HepG2 (cell line): ENCODE data around the gene RUNDC1. TPM values are rescaled to one million over a fixed set of nuclear protein-coding genes. Genes with fewer than 3 reads are reported as not detected.
A peak's percentile ranks its signal among the peaks of the same experiment; 100 is the strongest.

Source experiments
- AGO1 ChIP-seq: fragments of 200-400 bp; formaldehyde crosslinking; IDR thresholded peaks from 2 replicates; pipeline ENCODE4 v1.6.1; 2017; ENCODE audit warnings: mild to moderate bottlenecking, low read depth, low read length, moderate library complexity; ENCODE audit not compliant: poor library complexity, severe bottlenecking
- CCAR2 ChIP-seq: fragments of 200-400 bp; formaldehyde crosslinking; optimal IDR thresholded peaks from 2 replicates; pipeline ENCODE3; 2018; ENCODE audit warnings: low read depth, mild to moderate bottlenecking, low read length, moderate library complexity
- DNMT1 ChIP-seq: sonication (generic); formaldehyde crosslinking; IDR thresholded peaks from 2 replicates; pipeline ENCODE4 v1.5.1; 2020; ENCODE audit warnings: mild to moderate bottlenecking, missing genetic modification reagents
- JDP2 ChIP-seq: sonication (generic); formaldehyde crosslinking; IDR thresholded peaks from 2 replicates; pipeline ENCODE4 v1.8.1; 2022; ENCODE audit warnings: missing genetic modification reagents, borderline replicate concordance
- KDM5A ChIP-seq: fragments of 200-600 bp; sonication (generic); IDR thresholded peaks from 2 replicates; pipeline ENCODE4 v1.7.0; 2018; ENCODE audit warnings: antibody characterized with exemption, mild to moderate bottlenecking, low read length, borderline replicate concordance
- MZF1 ChIP-seq: sonication (generic); formaldehyde crosslinking; IDR thresholded peaks from 2 replicates; pipeline ENCODE4 v1.8.1; 2023; ENCODE audit warnings: mild to moderate bottlenecking, missing genetic modification reagents, borderline replicate concordance
- RFX1 ChIP-seq: fragments of 450-650 bp; IDR thresholded peaks from 2 replicates; pipeline ENCODE4 v1.6.1; 2017
- SNAI1 ChIP-seq: sonication (generic); formaldehyde crosslinking; IDR thresholded peaks from 2 replicates; pipeline ENCODE4 v1.5.0; 2020; ENCODE audit warnings: mild to moderate bottlenecking, missing genetic modification reagents, borderline replicate concordance
- YY1 ChIP-seq: IDR thresholded peaks from 2 replicates; pipeline ENCODE4 v1.6.1; 2011; ENCODE audit warnings: low read length, low read depth, moderate library complexity, mild to moderate bottlenecking; ENCODE audit not compliant: insufficient read depth, insufficient replicate concordance
- ZEB1 ChIP-seq: IDR thresholded peaks from 2 replicates; pipeline ENCODE4 v1.6.1; 2012; ENCODE audit warnings: mild to moderate bottlenecking, low read depth, inconsistent platforms; ENCODE audit not compliant: insufficient replicate concordance
- ZFY ChIP-seq: sonication (generic); formaldehyde crosslinking; IDR thresholded peaks from 2 replicates; pipeline ENCODE4 v1.4.0; 2020; ENCODE audit warnings: missing genetic modification reagents
- ZNF382 ChIP-seq: sonication (generic); formaldehyde crosslinking; IDR thresholded peaks from 2 replicates; pipeline ENCODE4 v1.5.0; 2020; ENCODE audit warnings: missing genetic modification reagents, mild to moderate bottlenecking, borderline replicate concordance
- ZNF569 ChIP-seq: sonication (generic); formaldehyde crosslinking; IDR thresholded peaks from 2 replicates; pipeline ENCODE4 v1.5.0; 2020; ENCODE audit warnings: mild to moderate bottlenecking, missing genetic modification reagents, moderate library complexity, borderline replicate concordance
- ZNF644 ChIP-seq: IDR thresholded peaks from 2 replicates; pipeline ENCODE4 v1.6.1; 2016; ENCODE audit warnings: low read depth
- ZNF678 ChIP-seq: sonication (generic); formaldehyde crosslinking; IDR thresholded peaks from 2 replicates; pipeline ENCODE4 v1.4.0; 2020; ENCODE audit warnings: mild to moderate bottlenecking, missing genetic modification reagents
- polyA plus RNA-seq, 8 experiments: library from polyadenylated mRNA; depleted of rRNA in 3 of 8; stranded (reverse) in 7 of 8; unstranded in 1 of 8; fragments of >200 nt; fragmentation: Illumina TruSeq in 4 of 8; extraction: Trizol in 4 of 8; gene quantifications; 2 replicates each; pipeline versions ENCODE4 v1.2.1 to v1.2.3, GENCODE V29; 2011 to 2016; ENCODE audit warnings: low read depth in 4 of 8, missing spikeins in 1 of 8, mixed read lengths in 1 of 8; ENCODE audit not compliant: insufficient read depth in 1 of 8
- total RNA-seq, 5 experiments: library from RNA; depleted of rRNA; stranded (reverse); fragments of >200 nt; fragmentation: Illumina TruSeq; extraction: Trizol; gene quantifications; 2 replicates each; pipeline ENCODE4 v1.2.3, GENCODE V29; 2016; ENCODE audit warnings: low read depth in 1 of 5
- TF ChIP-seq, protein P1 (sequence below): sonication (generic); formaldehyde crosslinking; IDR thresholded peaks from 2 replicates; pipeline ENCODE4 v1.9.0; 2021; ENCODE audit warnings: missing genetic modification reagents, borderline replicate concordance
- TF ChIP-seq, protein P2 (sequence below): fragments of 450-650 bp; IDR thresholded peaks from 2 replicates; pipeline ENCODE4 v1.6.1; 2017; ENCODE audit warnings: mild to moderate bottlenecking
- TF ChIP-seq, protein P3 (sequence below): sonication (generic); formaldehyde crosslinking; IDR thresholded peaks from 2 replicates; pipeline ENCODE4 v1.4.0; 2020; ENCODE audit warnings: missing genetic modification reagents, borderline replicate concordance
- TF ChIP-seq, protein P4 (sequence below): sonication (generic); formaldehyde crosslinking; IDR thresholded peaks from 2 replicates; pipeline ENCODE4 v1.5.0; 2020; ENCODE audit warnings: mild to moderate bottlenecking, missing genetic modification reagents

The RUNDC1 gene
- total and polyA plus RNA-seq, 2 of the 13 experiments (the other 11 are each of a cell fraction or from before 2014, with no cell fraction given): 10.3 to 11.4 TPM

DNA sequence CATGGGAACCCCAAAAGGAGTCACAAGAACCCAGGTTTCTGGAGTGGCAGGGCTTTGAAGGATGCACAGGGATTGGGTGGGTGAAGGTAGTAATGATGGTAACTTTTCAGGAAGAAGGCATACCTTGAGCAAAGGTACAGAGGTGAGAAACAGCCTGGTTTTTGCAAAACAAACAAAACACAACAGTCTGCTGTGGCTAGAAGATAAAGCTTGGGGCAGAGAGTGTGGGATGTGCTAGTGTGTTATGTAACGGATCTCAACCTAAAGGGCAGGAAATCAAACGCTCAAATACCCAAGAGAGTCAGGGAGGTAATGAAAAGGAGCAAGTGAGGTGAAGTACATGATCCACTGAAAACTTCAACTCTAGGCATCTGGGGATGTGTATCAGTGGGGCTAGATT, 5.1 kb upstream of the RUNDC1 start (continued):
- TF ChIP-seq, protein P1, sequence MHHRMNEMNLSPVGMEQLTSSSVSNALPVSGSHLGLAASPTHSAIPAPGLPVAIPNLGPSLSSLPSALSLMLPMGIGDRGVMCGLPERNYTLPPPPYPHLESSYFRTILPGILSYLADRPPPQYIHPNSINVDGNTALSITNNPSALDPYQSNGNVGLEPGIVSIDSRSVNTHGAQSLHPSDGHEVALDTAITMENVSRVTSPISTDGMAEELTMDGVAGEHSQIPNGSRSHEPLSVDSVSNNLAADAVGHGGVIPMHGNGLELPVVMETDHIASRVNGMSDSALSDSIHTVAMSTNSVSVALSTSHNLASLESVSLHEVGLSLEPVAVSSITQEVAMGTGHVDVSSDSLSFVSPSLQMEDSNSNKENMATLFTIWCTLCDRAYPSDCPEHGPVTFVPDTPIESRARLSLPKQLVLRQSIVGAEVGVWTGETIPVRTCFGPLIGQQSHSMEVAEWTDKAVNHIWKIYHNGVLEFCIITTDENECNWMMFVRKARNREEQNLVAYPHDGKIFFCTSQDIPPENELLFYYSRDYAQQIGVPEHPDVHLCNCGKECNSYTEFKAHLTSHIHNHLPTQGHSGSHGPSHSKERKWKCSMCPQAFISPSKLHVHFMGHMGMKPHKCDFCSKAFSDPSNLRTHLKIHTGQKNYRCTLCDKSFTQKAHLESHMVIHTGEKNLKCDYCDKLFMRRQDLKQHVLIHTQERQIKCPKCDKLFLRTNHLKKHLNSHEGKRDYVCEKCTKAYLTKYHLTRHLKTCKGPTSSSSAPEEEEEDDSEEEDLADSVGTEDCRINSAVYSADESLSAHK (CRISPR knock-in tag): no peak
- TF ChIP-seq ZFY (CRISPR knock-in tag) (no peak), AGO1 (no peak), ZNF569 (CRISPR knock-in tag) (no peak), YY1 (no peak), RFX1 (no peak), ZNF382 (no peak), ZNF678 (CRISPR knock-in tag) (no peak), MZF1 (CRISPR knock-in tag) (no peak), JDP2 (no peak), SNAI1 (CRISPR knock-in tag) (no peak), DNMT1 (CRISPR knock-in tag) (no peak), CCAR2 (no peak), KDM5A (no peak), ZEB1 (peak; percentile 84), ZNF644 (no peak)
- TF ChIP-seq, protein P2, sequence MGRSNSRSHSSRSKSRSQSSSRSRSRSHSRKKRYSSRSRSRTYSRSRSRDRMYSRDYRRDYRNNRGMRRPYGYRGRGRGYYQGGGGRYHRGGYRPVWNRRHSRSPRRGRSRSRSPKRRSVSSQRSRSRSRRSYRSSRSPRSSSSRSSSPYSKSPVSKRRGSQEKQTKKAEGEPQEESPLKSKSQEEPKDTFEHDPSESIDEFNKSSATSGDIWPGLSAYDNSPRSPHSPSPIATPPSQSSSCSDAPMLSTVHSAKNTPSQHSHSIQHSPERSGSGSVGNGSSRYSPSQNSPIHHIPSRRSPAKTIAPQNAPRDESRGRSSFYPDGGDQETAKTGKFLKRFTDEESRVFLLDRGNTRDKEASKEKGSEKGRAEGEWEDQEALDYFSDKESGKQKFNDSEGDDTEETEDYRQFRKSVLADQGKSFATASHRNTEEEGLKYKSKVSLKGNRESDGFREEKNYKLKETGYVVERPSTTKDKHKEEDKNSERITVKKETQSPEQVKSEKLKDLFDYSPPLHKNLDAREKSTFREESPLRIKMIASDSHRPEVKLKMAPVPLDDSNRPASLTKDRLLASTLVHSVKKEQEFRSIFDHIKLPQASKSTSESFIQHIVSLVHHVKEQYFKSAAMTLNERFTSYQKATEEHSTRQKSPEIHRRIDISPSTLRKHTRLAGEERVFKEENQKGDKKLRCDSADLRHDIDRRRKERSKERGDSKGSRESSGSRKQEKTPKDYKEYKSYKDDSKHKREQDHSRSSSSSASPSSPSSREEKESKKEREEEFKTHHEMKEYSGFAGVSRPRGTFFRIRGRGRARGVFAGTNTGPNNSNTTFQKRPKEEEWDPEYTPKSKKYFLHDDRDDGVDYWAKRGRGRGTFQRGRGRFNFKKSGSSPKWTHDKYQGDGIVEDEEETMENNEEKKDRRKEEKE: no peak
- TF ChIP-seq, protein P3, sequence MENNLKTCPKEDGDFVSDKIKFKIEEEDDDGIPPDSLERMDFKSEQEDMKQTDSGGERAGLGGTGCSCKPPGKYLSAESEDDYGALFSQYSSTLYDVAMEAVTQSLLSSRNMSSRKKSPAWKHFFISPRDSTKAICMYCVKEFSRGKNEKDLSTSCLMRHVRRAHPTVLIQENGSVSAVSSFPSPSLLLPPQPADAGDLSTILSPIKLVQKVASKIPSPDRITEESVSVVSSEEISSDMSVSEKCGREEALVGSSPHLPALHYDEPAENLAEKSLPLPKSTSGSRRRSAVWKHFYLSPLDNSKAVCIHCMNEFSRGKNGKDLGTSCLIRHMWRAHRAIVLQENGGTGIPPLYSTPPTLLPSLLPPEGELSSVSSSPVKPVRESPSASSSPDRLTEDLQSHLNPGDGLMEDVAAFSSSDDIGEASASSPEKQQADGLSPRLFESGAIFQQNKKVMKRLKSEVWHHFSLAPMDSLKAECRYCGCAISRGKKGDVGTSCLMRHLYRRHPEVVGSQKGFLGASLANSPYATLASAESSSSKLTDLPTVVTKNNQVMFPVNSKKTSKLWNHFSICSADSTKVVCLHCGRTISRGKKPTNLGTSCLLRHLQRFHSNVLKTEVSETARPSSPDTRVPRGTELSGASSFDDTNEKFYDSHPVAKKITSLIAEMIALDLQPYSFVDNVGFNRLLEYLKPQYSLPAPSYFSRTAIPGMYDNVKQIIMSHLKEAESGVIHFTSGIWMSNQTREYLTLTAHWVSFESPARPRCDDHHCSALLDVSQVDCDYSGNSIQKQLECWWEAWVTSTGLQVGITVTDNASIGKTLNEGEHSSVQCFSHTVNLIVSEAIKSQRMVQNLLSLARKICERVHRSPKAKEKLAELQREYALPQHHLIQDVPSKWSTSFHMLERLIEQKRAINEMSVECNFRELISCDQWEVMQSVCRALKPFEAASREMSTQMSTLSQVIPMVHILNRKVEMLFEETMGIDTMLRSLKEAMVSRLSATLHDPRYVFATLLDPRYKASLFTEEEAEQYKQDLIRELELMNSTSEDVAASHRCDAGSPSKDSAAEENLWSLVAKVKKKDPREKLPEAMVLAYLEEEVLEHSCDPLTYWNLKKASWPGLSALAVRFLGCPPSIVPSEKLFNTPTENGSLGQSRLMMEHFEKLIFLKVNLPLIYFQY: no peak
- TF ChIP-seq, protein P4, sequence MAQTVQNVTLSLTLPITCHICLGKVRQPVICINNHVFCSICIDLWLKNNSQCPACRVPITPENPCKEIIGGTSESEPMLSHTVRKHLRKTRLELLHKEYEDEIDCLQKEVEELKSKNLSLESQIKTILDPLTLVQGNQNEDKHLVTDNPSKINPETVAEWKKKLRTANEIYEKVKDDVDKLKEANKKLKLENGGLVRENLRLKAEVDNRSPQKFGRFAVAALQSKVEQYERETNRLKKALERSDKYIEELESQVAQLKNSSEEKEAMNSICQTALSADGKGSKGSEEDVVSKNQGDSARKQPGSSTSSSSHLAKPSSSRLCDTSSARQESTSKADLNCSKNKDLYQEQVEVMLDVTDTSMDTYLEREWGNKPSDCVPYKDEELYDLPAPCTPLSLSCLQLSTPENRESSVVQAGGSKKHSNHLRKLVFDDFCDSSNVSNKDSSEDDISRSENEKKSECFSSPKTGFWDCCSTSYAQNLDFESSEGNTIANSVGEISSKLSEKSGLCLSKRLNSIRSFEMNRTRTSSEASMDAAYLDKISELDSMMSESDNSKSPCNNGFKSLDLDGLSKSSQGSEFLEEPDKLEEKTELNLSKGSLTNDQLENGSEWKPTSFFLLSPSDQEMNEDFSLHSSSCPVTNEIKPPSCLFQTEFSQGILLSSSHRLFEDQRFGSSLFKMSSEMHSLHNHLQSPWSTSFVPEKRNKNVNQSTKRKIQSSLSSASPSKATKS (CRISPR knock-in tag): no peak
